Testis (tissue), 3 donors: ENCODE results near the gene NECTIN2. TPM values are rescaled to one million over a fixed set of nuclear protein-coding genes. Genes with fewer than 3 reads are reported as not detected.
"Not testable (repeated sequence)": the region's sequence is repeated elsewhere in the genome, so short reads cannot be mapped to it uniquely, and the experiment has no call there.

Experiments
- DNase-seq: peaks from one replicate; pipeline ENCODE4 v3.0.0-alpha.2; 2019
- H3K27ac ChIP-seq, 2 donors: fragments of 200-600 bp; sonication (generic); one replicate each; pipeline ENCODE4 v1.5.1; 2019
- H3K27me3 ChIP-seq: fragments of 200-600 bp; sonication (generic); one replicate; pipeline ENCODE4 v1.5.1; 2019
- H3K36me3 ChIP-seq: fragments of 200-600 bp; sonication (generic); one replicate; pipeline ENCODE4 v1.5.1; 2017; ENCODE audit warnings: low read depth; ENCODE audit errors: missing control alignments
- H3K4me1 ChIP-seq: fragments of 200-600 bp; sonication (generic); one replicate; pipeline ENCODE4 v1.5.1; 2019
- H3K4me3 ChIP-seq, 2 donors: fragments of 200-600 bp; sonication (generic); one replicate each; pipeline ENCODE4 v1.5.1; 2017 to 2019
- H3K9me3 ChIP-seq: fragments of 200-600 bp; sonication (generic); one replicate; pipeline ENCODE4 v1.5.1; 2017
- POLR2A ChIP-seq: fragments of 450-650 bp; IDR thresholded peaks from one replicate; pipeline ENCODE4 v1.6.1; 2017; ENCODE audit warnings: antibody characterized with exemption, mild to moderate bottlenecking, moderate library complexity
- WGBS, 2 donors: methylation state at CpG; one replicate each; pipeline ENCODE4 v1.1.5; 2018; 5-methylcytosine and 5-hydroxymethylcytosine counted together
- intact Hi-C: fragments of 100-400 bp; cut with DNase I; formaldehyde crosslinking; loops from one replicate; pipeline ENCODE4 v1.15.1; 2023; ENCODE audit warnings: low total_unique reads
- polyA plus RNA-seq: library from polyadenylated mRNA; stranded (reverse); fragments of 350-450 nt; fragmentation: Illumina TruSeq; extraction: RNeasy Lipid Tissue Mini Kit (QIAGEN cat#74804); gene quantifications from one replicate; pipeline ENCODE4 v1.2.3, GENCODE V29; 2014; ENCODE audit warnings: low read depth, low replicate concordance; ENCODE audit not compliant: insufficient read depth
- total RNA-seq, 2 donors: library from RNA; depleted of rRNA; stranded (reverse); fragments of >200 nt; gene quantifications; one replicate each; pipeline ENCODE4 v1.2.3, GENCODE V29; 2016
- TF ChIP-seq, protein P1 (sequence below), 3 experiments: fragments of 450-650 bp in 2 of 3; fragments of 200-600 bp in 1 of 3; sonication (generic) in 1 of 3; IDR thresholded peaks; one replicate each; pipeline ENCODE4 v1.5.1; 2016 to 2019; ENCODE audit warnings: antibody characterized with exemption in 3 of 3, mild to moderate bottlenecking in 2 of 3, moderate library complexity in 1 of 3

Gene NECTIN2
- total and polyA plus RNA-seq, 3 donors from 2014 or later = 158 to 278 (median 268) TPM

DNA sequence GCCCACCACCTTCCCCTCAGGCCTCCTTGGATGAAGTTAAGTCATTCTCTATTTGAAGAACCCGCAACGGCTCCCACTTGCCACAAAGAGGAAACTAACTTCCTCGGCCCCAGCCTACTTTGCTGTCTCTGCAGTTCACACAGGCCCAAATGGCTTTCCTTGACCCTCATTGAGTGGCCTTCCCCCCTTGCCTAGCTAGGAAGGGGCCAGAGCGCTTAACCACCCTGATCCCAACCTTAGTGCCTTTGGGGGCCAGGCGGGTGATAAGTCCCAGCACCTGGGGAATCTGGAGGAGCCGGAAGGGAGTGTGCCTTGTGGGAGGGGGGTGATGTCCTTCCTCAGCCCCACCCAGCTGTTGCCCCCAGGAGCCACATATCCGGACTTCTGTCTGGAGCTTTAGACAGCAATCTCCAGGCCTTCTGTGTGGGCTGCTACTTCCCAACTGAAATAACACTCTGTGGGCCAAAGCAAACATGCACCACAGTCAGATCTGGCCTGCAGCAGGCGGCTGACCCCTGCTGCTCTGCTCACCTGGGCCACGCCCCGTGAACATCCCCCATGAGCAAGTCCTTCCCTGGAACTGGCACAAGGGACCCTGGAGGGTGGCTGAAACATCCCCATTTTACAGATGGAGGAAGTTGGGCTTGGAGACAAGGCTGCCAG, 10.5 kb downstream of the NECTIN2 start:
- Histone ChIP-seq H3K9me3 (no peaks in the 10 kb centered on the region), H3K36me3 (no peaks in the 10 kb centered on the region), H3K27ac (peak overlapping the region in 1 of 2 donors; percentile 17), H3K27me3 (no peaks in the 10 kb centered on the region), H3K4me1 (peaks cover 19% of the 10 kb centered on the region), H3K4me3 (no peak overlapping the region)
- no peak for DNase-seq
- TF ChIP-seq, protein P1, sequence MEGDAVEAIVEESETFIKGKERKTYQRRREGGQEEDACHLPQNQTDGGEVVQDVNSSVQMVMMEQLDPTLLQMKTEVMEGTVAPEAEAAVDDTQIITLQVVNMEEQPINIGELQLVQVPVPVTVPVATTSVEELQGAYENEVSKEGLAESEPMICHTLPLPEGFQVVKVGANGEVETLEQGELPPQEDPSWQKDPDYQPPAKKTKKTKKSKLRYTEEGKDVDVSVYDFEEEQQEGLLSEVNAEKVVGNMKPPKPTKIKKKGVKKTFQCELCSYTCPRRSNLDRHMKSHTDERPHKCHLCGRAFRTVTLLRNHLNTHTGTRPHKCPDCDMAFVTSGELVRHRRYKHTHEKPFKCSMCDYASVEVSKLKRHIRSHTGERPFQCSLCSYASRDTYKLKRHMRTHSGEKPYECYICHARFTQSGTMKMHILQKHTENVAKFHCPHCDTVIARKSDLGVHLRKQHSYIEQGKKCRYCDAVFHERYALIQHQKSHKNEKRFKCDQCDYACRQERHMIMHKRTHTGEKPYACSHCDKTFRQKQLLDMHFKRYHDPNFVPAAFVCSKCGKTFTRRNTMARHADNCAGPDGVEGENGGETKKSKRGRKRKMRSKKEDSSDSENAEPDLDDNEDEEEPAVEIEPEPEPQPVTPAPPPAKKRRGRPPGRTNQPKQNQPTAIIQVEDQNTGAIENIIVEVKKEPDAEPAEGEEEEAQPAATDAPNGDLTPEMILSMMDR (IDR thresholded peaks at IDR 0.05) = no peak
- no peak for TF ChIP-seq POLR2A
- intact Hi-C loops = no loop called here
- WGBS, 2 donors = 45 to 51% methylated on average over 6 to 10 of the region's 10 CpGs

DNA sequence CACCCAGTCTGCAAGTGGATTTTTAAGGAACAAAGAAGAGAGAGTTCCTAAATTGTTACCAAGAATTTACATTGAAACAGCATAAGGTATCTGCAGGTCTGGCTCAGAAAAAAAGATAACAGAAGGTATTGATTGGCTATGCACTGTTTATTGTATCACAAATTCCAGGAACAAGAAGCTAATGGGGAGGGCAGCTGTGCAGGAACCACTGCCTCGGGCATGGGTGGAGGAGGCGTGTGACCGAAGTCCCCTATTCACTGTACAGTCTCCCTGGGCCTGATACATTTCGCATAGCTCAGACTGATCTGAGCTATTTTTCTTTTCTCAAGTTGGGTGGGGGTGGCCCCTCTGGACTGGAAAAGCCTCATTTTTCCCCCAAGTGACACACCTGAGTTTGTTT, 11.7 kb downstream of the NECTIN2 start:
- DNase-seq = no peak
- intact Hi-C loops = no loop called here
- TF ChIP-seq POLR2A = no peak
- TF ChIP-seq, protein P1 (IDR thresholded peaks at IDR 0.05) = no peak
- H3K4me1 ChIP-seq = peaks cover 13% of the 10 kb centered on the region
- no peaks in the 10 kb centered on the region for H3K27me3 ChIP-seq
- no peaks in the 10 kb centered on the region for H3K9me3 ChIP-seq
- no peak overlapping the region for H3K27ac ChIP-seq
- WGBS, 2 donors = 58 to 65% methylated on average over 4 of the region's 4 CpGs
- H3K4me3 ChIP-seq = no peak overlapping the region
- H3K36me3 ChIP-seq = no peaks in the 10 kb centered on the region

DNA sequence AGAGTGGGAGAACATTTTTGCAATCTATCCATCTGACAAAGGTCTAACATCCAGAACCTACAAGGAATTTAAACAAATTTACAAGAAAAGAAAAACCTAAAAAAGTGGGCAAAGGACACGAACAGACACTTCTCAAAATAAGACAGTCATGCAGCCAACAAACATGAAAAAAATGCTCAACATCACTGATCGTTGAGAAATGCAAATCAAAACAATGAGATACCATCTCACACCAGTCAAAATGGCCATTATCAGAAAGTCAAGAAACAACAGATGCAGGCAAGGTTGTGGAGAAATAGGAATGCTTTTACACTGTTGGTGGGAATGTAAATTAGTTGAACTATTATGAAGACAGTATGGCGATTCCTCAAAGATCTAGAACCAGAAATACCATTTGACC, 15.5 kb downstream of the NECTIN2 start:
- H3K27ac ChIP-seq, H3K27me3 ChIP-seq, H3K9me3 ChIP-seq, H3K36me3 ChIP-seq, H3K4me1 ChIP-seq, DNase-seq, H3K4me3 ChIP-seq, intact Hi-C loops: not testable (repeated sequence)
- WGBS, 2 donors = 82 to 89% methylated on average over 3 of the region's 3 CpGs

DNA sequence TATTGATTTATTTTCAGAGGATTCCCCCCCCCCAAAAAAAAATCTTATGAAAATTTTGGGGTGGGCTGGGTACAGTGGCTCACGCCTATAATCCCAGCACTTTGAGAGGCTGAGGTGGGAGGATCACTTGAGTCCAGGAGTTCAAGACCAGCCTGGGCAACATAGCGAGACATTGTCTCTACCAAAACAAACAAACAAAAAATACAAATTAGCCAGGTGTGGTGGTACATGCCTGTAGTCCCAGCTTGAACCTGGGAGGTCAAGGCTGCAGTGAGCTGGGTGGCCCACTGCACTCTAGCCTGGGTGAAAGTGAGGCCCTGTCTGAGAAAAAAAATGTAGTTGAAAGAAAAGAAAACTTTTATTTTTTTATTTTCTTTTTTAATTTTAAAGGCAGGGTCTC, 17.9 kb downstream of the NECTIN2 start:
- WGBS, 2 donors = 79 to 89% methylated on average over 2 of the region's 2 CpGs
- Histone ChIP-seq H3K4me3 (no peak overlapping the region), H3K4me1 (no peaks in the 10 kb centered on the region), H3K36me3 (no peaks in the 10 kb centered on the region), H3K9me3 (no peaks in the 10 kb centered on the region), H3K27ac (no peak overlapping the region), H3K27me3 (no peaks in the 10 kb centered on the region)
- TF ChIP-seq, protein P1 (IDR thresholded peaks at IDR 0.05) = no peak
- no peak for TF ChIP-seq POLR2A
- no peak for DNase-seq
- intact Hi-C loops = no loop called here

DNA sequence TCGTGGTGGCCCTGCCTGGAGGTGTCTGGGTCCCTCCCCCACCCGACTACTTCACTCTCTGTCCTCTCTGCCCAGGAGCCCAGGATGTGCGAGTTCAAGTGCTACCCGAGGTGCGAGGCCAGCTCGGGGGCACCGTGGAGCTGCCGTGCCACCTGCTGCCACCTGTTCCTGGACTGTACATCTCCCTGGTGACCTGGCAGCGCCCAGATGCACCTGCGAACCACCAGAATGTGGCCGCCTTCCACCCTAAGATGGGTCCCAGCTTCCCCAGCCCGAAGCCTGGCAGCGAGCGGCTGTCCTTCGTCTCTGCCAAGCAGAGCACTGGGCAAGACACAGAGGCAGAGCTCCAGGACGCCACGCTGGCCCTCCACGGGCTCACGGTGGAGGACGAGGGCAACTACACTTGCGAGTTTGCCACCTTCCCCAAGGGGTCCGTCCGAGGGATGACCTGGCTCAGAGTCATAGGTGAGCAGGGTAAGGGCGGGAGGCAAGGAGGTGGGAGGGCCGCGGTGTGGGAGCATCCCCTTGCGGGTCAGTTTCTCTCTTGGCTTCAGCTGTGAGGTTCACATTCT, 19.2 kb downstream of the NECTIN2 start:
- no peak overlapping the region for H3K27ac ChIP-seq
- H3K9me3 ChIP-seq = no peaks in the 10 kb centered on the region
- no peaks in the 10 kb centered on the region for H3K36me3 ChIP-seq
- no peaks in the 10 kb centered on the region for H3K4me1 ChIP-seq
- H3K27me3 ChIP-seq = no peaks in the 10 kb centered on the region
- no peak overlapping the region for H3K4me3 ChIP-seq
- no peak for TF ChIP-seq POLR2A
- TF ChIP-seq, protein P1 (IDR thresholded peaks at IDR 0.05) = no peak
- WGBS, 2 donors = 83 to 90% methylated on average over 10 to 27 of the region's 27 CpGs
- DNase-seq = no peak
- intact Hi-C loops = no loop called here
